IMR-90 (cell line): ENCODE results near the gene PIK3C3. TPM values are rescaled to one million over a fixed set of nuclear protein-coding genes. Genes with fewer than 3 reads are reported as not detected.

Experiments
- ATAC-seq: fragments of 200-7000 bp; cut with Tn5 transposase; 2 replicates; pipeline ENCODE4 v1.9.1; 2020; ENCODE audit warnings: low read depth, mild to moderate bottlenecking, moderate library complexity
- BruUV-seq: library from RNA; stranded (reverse); fragments of 400-500 nt; replicated peaks from 2 replicates; lab custom pipeline; 2021; lab: Mats Ljungman, UMichigan
- CTCF ChIA-PET: fragments of 300-600 bp; formaldehyde crosslinking; extraction: SDS; loops from one replicate; lab custom pipeline; 2021; ENCODE audit warnings: antibody characterized with exemption; lab: Yijun Ruan, JAX
- POLR2A ChIA-PET: fragments of 300-600 bp; sonication (Branson Sonifier 250); formaldehyde crosslinking; loops from one replicate; lab custom pipeline; 2022; ENCODE audit warnings: antibody characterized with exemption; ENCODE audit not compliant: unreplicated experiment; lab: Charles Lee
- DNase-seq: peaks from one replicate; pipeline ENCODE4 v3.0.0; 2013
- H2AFZ ChIP-seq: replicated peaks from 2 replicates; pipeline ENCODE3; 2013; ENCODE audit warnings: low read length, mild to moderate bottlenecking; ENCODE audit not compliant: poor library complexity
- H2AK5ac ChIP-seq: 2 replicates; pipeline ENCODE4 v1.6.1; 2013; ENCODE audit warnings: low read depth, low read length, inconsistent platforms
- H2AK9ac ChIP-seq: replicated peaks from 2 replicates; pipeline ENCODE3; 2013; ENCODE audit warnings: mild to moderate bottlenecking, low read depth, low read length, moderate library complexity; ENCODE audit not compliant: poor library complexity
- H2BK120ac ChIP-seq: 2 replicates; pipeline ENCODE4 v1.6.1; 2013; ENCODE audit warnings: low read depth, low read length, inconsistent platforms
- H2BK15ac ChIP-seq: 3 replicates; pipeline ENCODE4 v1.6.1; 2013; ENCODE audit warnings: low read depth, low read length, inconsistent platforms
- H2BK20ac ChIP-seq: 2 replicates; pipeline ENCODE4 v1.6.1; 2013; ENCODE audit warnings: low read depth, mild to moderate bottlenecking, inconsistent platforms, low read length, moderate library complexity
- H2BK5ac ChIP-seq: 2 replicates; pipeline ENCODE4 v1.6.1; 2013; ENCODE audit warnings: mild to moderate bottlenecking, low read depth, low read length, inconsistent platforms; ENCODE audit not compliant: poor library complexity, severe bottlenecking
- H3K14ac ChIP-seq: replicated peaks from 2 replicates; pipeline ENCODE4 v1.6.1; 2013; ENCODE audit warnings: low read depth, low read length, inconsistent platforms
- H3K18ac ChIP-seq: 2 replicates; pipeline ENCODE4 v1.6.1; 2013; ENCODE audit warnings: low read depth, low read length, control low read depth
- H3K23ac ChIP-seq: 2 replicates; pipeline ENCODE4 v1.6.1; 2013; ENCODE audit warnings: low read depth, low read length, inconsistent platforms
- H3K27ac ChIP-seq: 2 replicates; pipeline ENCODE4 v1.5.1; 2013; ENCODE audit warnings: mild to moderate bottlenecking, control low read depth, low read length; ENCODE audit not compliant: insufficient read depth
- H3K27me3 ChIP-seq: 2 replicates; pipeline ENCODE4 v1.6.1; 2013; ENCODE audit warnings: low read length; ENCODE audit not compliant: control insufficient read depth, insufficient read depth
- H3K36me3 ChIP-seq: 2 replicates; pipeline ENCODE4 v1.6.1; 2013; ENCODE audit warnings: low read length, mixed read lengths; ENCODE audit not compliant: control insufficient read depth, insufficient read depth
- H3K4ac ChIP-seq: 2 replicates; pipeline ENCODE4 v1.6.1; 2013; ENCODE audit warnings: low read depth, low read length, inconsistent platforms
- H3K4me1 ChIP-seq: 2 replicates; pipeline ENCODE4 v1.6.1; 2013; ENCODE audit warnings: low read length, mixed read lengths; ENCODE audit not compliant: control insufficient read depth, insufficient read depth
- H3K4me2 ChIP-seq: 2 replicates; pipeline ENCODE4 v1.6.1; 2013; ENCODE audit warnings: low read depth, mild to moderate bottlenecking, control low read depth, low read length, moderate library complexity
- H3K4me3 ChIP-seq: 2 replicates; pipeline ENCODE4 v1.5.1; 2013; ENCODE audit warnings: low read depth, mild to moderate bottlenecking, control low read depth, low read length, moderate library complexity; ENCODE audit not compliant: insufficient read depth
- H3K56ac ChIP-seq: 2 replicates; pipeline ENCODE4 v1.6.1; 2013; ENCODE audit warnings: low read length, inconsistent platforms; ENCODE audit not compliant: insufficient read depth; ENCODE audit errors: extremely low read depth
- H3K79me1 ChIP-seq, 2 experiments: 2 replicates each; pipeline ENCODE4 v1.6.1; 2013; ENCODE audit warnings: low read length in 2 of 2, inconsistent platforms in 1 of 2, low read depth in 1 of 2
- H3K9ac ChIP-seq: 2 replicates; pipeline ENCODE4 v1.6.1; 2013; ENCODE audit warnings: low read depth, low read length, control low read depth
- H3K9me1 ChIP-seq: 2 replicates; pipeline ENCODE4 v1.6.1; 2013; ENCODE audit warnings: low read length, inconsistent platforms; ENCODE audit not compliant: insufficient read depth
- H3K9me3 ChIP-seq: 2 replicates; pipeline ENCODE4 v1.6.1; 2013; ENCODE audit warnings: low read length; ENCODE audit not compliant: control insufficient read depth, insufficient read depth
- H4K20me1 ChIP-seq: 2 replicates; pipeline ENCODE4 v1.6.1; 2013; ENCODE audit warnings: low read length, inconsistent platforms; ENCODE audit not compliant: insufficient read depth
- H4K5ac ChIP-seq: 2 replicates; pipeline ENCODE4 v1.6.1; 2013; ENCODE audit warnings: mild to moderate bottlenecking, low read depth, low read length, control low read depth
- H4K8ac ChIP-seq, 2 experiments: 2 replicates each; pipeline ENCODE4 v1.6.1; 2013; ENCODE audit warnings: low read depth in 2 of 2, low read length in 2 of 2, control low read depth in 1 of 2, inconsistent platforms in 1 of 2
- H4K91ac ChIP-seq: 2 replicates; pipeline ENCODE4 v1.6.1; 2013; ENCODE audit warnings: low read depth, low read length, inconsistent platforms; ENCODE audit not compliant: insufficient read depth
- BHLHE40 ChIP-seq: fragments of 150-350 bp; IDR thresholded peaks from 2 replicates; pipeline ENCODE4 v1.6.1; 2016; ENCODE audit warnings: mild to moderate bottlenecking, low read depth, low read length
- CEBPB ChIP-seq: IDR thresholded peaks from 2 replicates; pipeline ENCODE4 v1.6.1; 2012; ENCODE audit warnings: low read depth, low read length, improper control_type of control experiment
- CHD1 ChIP-seq: IDR thresholded peaks from 2 replicates; pipeline ENCODE4 v1.6.1; 2012; ENCODE audit warnings: low read depth, low read length, improper control_type of control experiment
- CTCF ChIP-seq: conservative IDR thresholded peaks from 2 replicates; pipeline ENCODE4 v1.5.1; 2012; ENCODE audit warnings: mild to moderate bottlenecking, low read depth, low read length, improper control_type of control experiment
- MAFK ChIP-seq: IDR thresholded peaks from 2 replicates; pipeline ENCODE4 v1.6.1; 2012; ENCODE audit warnings: low read depth, low read length, improper control_type of control experiment
- MXI1 ChIP-seq: IDR thresholded peaks from 2 replicates; pipeline ENCODE4 v1.6.1; 2012; ENCODE audit warnings: low read depth, mild to moderate bottlenecking, low read length, moderate library complexity, borderline replicate concordance
- NFE2L2 ChIP-seq: fragments of 150-350 bp; IDR thresholded peaks from 2 replicates; pipeline ENCODE4 v1.6.1; 2016; ENCODE audit warnings: low read depth, mild to moderate bottlenecking, low read length
- RAD21 ChIP-seq: IDR thresholded peaks from 2 replicates; pipeline ENCODE4 v1.6.1; 2012; ENCODE audit warnings: low read length, improper control_type of control experiment
- RCOR1 ChIP-seq: IDR thresholded peaks from 2 replicates; pipeline ENCODE4 v1.6.1; 2012; ENCODE audit warnings: mild to moderate bottlenecking, low read length, improper control_type of control experiment; ENCODE audit not compliant: insufficient replicate concordance
- RFX5 ChIP-seq: IDR thresholded peaks from 2 replicates; pipeline ENCODE4 v1.8.0; 2012; ENCODE audit warnings: low read depth, mild to moderate bottlenecking, low read length, moderate library complexity
- WGBS, 2 experiments: methylation state at CpG; one replicate each; pipeline versions ENCODE4 v1.1.5 to v1.1.7; 2013; ENCODE audit warnings: missing lambda C conversion rate in 2 of 2; ENCODE audit not compliant: insufficient read length in 1 of 2; ENCODE audit errors: extremely low coverage in 2 of 2; 5-methylcytosine and 5-hydroxymethylcytosine counted together
- dilution Hi-C: fragments of 300-500 bp; cut with HindIII; formaldehyde crosslinking; loops from one replicate; pipeline ENCODE4 v1.14.3; 2018; ENCODE audit warnings: low sequenced_read_pairs; ENCODE audit not compliant: unreplicated experiment
- in situ Hi-C: fragments of 300-500 bp; cut with MboI; formaldehyde crosslinking; loops from 3 replicates; pipeline ENCODE4 v1.14.3; 2019; ENCODE audit warnings: low sequenced_read_pairs, inconsistent platforms, mixed read lengths
- intact Hi-C: fragments of 100-400 bp; cut with micrococcal nuclease; formaldehyde crosslinking; loops from 2 replicates; pipeline ENCODE4 v1.10.0; 2022
- polyA plus RNA-seq, 3 experiments: library from polyadenylated mRNA; depleted of rRNA; stranded (reverse); fragments of >200 nt; gene quantifications; 2 replicates each; pipeline ENCODE4 v1.2.3, GENCODE V29; 2012; ENCODE audit warnings: low replicate concordance in 1 of 3
- total RNA-seq: library from RNA; depleted of rRNA; stranded (reverse); fragments of >200 nt; gene quantifications from 2 replicates; pipeline ENCODE4 v1.2.3, GENCODE V29; 2012

Gene PIK3C3
- total and polyA plus RNA-seq, 2 of the 4 experiments (the other 2 are of a cell fraction) = 41.2 to 57.2 TPM

- Histone ChIP-seq H3K9ac (no peak overlapping the region), H4K5ac (no peak overlapping the region), H3K4ac (no peak overlapping the region), H2BK15ac (no peak overlapping the region), H2AFZ (no peak overlapping the region), H3K27me3 (no peaks in the 10 kb centered on the region), H3K23ac (no peak overlapping the region), H3K9me1 (no peaks in the 10 kb centered on the region), H3K36me3 (peaks cover 8% of the 10 kb centered on the region; the same call in 1 of the 2 replicates), H3K9me3 (no peaks in the 10 kb centered on the region), H4K8ac (no peak overlapping the region), H3K56ac (no peak overlapping the region), H3K4me3 (no peak overlapping the region), H2BK20ac (no peak overlapping the region), H2BK5ac (no peak overlapping the region), H2AK9ac (no peak overlapping the region), H4K20me1 (no peaks in the 10 kb centered on the region), H3K4me2 (no peak overlapping the region), H3K18ac (no peak overlapping the region), H2AK5ac (no peak overlapping the region), H2BK120ac (no peak overlapping the region), H4K91ac (no peak overlapping the region), H3K14ac (no peak overlapping the region), H3K79me1 (no peaks in the 10 kb centered on the region; a peak in 1 of 4 replicates), H3K4me1 (peaks cover 2% of the 10 kb centered on the region; the same call in 1 of the 2 replicates), H3K27ac (no peak overlapping the region)
- WGBS, 2 experiments = 100% methylated on average over 1 of the region's 3 CpGs; no CpG with 5 or more reads in 1 of the 2 experiments
- POLR2A ChIA-PET = no interaction called here
- TF ChIP-seq NFE2L2 = no peak
- TF ChIP-seq CHD1 = no peak
- TF ChIP-seq MAFK = no peak
- TF ChIP-seq RAD21 = 0 out of 2 replicates have a peak, but pooled peaks have one; percentile 30
- TF ChIP-seq MXI1 = no peak
- peak; percentile 57 for TF ChIP-seq CTCF
- TF ChIP-seq RCOR1 = no peak
- no peak for TF ChIP-seq BHLHE40
- TF ChIP-seq CEBPB = no peak
- no peak for TF ChIP-seq RFX5
- BruUV-seq = no TSS peak
- dilution Hi-C loops (no loop called here), intact Hi-C loops (loop anchor here (1.0 to 5.0 kb wide), 3 partner anchors 62 to 1510 kb away; no protein-coding TSS in a partner anchor), in situ Hi-C loops (no loop called here)
- DNase-seq (peak; percentile 52), ATAC-seq (no peak)
- CTCF ChIA-PET = interaction anchor here (0.6 to 2.6 kb wide), 9 partner anchors 12 to 1220 kb away, joined by 3 to 19 read pairs (median 6); no protein-coding TSS in a partner anchor
Observed at GRCh38 chr18:42052122-42052708, 97.2 kb downstream of the PIK3C3 start.
